ENCODE results near the gene LHX3.

Gene LHX3

GRCh38 chr9:136191099-136191959, 13.6 kb downstream of the LHX3 start:
- DNase-seq = no peak

DNA sequence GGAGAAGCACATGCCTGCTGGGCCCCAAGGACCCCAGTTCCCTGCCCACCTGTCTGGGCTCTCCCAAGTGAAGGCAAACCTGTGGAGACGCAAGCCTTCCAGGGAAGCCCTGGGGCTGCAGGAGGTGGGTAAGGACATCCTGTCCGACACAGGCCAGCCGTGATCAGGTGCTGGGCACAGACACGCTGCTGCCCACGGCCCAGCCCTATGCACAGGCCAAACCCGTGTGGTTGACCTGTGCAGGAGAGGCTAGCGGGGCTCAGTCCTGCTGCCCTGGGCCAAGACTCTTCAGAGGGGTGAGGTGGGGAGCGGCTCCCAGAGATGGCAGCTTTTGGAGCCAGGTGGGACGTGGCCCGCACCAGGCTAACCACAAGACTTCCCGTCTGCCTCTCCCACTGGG, 14.3 kb downstream of the LHX3 start:
- DNase-seq = no peak

GRCh38 chr9:136190237-136190601, 14.7 kb downstream of the LHX3 start:
- DNase-seq = no peak

- no peak for DNase-seq
These were observed 15.3 kb downstream of the LHX3 start for GRCh38 chr9:136189394-136190236.

DNA sequence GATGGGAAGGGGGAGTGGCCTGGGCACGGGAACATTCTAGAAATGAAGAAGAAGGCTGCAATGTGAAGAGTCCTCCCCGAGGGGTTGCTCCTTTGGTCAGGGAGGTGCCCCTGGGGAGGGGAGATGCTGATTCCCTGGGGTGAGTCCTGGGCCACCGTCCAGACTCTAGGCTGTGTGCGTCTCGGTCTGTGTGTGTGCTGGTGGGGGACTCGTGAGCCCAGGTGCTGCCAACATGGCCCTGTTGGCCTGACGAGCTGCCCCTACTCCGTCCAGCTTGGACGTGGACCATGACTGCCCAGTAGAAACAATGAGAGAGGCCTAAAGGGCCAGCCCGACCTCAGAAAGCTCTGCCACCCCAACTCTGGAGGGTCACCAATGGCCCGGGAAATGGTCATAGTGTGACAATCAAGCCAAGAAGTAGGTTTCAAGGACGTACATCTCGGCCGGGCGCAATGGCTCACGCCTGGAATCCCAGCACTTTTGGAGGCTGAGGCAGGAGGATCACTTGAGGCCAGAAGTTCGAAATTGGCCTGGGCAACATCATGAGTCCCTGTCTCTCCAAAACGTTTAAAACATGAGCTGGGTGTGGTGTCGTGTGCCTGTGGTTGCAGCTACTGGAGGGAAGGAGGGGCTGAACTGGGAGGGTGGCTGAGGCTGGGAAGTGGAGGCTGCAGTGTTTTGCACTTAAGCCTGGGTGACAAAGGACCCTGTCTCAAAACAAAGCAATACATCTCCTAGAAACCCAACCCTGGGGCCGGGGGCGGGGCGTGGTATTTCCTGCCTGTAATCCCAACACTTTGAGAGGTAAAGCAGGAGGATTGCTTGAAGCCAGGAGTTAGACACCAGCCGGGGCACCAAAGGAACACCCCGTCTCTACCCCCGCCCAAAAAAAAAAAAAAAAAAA, 17.0 kb downstream of the LHX3 start:
- DNase-seq = no peak

GRCh38 chr9:136187197-136187596, 17.7 kb downstream of the LHX3 start:
- no peak for DNase-seq

- no peak for DNase-seq
These were observed 18.5 kb downstream of the LHX3 start for GRCh38 chr9:136186386-136186785.

- no peak for DNase-seq
These were observed 19.1 kb downstream of the LHX3 start for GRCh38 chr9:136185596-136186366.

GRCh38 chr9:136185066-136185465, 19.9 kb downstream of the LHX3 start:
- no peak for DNase-seq

DNA sequence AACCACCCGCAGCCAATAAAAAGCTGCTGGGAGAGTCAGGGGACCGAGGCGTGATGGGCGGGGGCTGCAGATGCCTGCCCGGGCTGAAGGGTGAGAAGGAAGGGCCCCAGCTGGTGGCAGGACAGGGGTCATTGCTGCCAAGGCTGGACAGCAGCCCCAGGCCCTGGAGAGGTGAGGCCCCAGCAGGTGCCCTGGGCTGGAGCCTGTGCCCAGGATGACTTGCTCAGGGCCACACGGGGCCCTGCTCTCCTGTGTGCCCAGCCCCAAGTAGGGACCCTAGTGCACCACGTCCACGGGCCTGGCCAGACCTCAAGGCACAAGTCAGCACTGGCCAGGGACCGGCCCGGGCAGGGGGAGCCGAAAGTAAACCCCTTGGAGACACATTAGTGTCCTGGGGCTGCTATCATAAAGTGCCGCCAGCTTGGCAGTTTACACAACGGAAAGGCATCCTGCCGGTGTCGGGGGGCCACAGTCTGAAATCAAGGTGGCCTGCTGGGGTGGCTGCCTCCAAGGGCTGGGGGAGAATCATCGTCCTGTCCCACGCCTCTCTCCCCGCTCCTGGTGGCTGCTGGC, 22.0 kb downstream of the LHX3 start:
- DNase-seq = no peak

DNA sequence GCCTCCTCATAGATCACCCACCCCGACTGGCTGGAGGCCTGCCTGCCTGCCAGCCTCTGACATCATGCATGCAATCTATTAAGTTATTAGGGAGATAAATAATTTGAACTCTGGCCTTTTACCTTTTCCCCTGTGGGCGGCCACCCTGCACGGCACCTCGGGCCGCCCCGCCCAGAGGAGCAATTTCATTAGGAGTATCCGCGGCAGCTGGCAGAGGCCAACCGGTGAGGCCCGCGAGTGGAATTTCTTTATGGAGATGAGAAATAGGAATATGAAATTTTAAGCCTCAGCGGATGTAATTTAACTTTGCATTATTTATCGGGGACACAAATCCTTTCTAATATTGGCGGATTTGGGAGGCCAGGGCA, 22.5 kb downstream of the LHX3 start:
- no peak for DNase-seq

GRCh38 chr9:136181784-136182419, 23.0 kb downstream of the LHX3 start:
- DNase-seq = no peak

GRCh38 chr9:136180586-136180985, 24.3 kb downstream of the LHX3 start:
- DNase-seq = no peak

DNA sequence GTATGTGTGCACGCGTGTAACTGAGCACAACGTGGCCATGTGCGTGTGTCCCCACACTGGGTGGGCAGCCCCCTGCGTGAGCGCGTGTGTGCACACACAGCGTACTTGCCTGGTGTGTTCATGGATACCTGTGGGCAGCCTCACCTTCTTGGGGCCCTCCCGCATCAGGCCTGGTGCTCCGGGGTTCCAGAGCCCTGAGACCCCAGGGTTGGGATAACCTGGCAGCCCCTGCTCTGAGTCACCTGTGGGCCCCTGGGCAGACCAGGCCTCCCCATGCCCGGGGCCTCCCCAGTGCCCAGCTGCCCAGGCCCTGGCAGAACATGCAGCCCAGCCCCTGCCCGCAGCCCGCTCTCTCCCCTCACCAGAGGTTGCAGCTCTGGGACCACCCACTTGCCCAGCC, 25.2 kb downstream of the LHX3 start:
- no peak for DNase-seq

- DNase-seq = no peak
These were observed 25.8 kb downstream of the LHX3 start for GRCh38 chr9:136179101-136179616.

DNA sequence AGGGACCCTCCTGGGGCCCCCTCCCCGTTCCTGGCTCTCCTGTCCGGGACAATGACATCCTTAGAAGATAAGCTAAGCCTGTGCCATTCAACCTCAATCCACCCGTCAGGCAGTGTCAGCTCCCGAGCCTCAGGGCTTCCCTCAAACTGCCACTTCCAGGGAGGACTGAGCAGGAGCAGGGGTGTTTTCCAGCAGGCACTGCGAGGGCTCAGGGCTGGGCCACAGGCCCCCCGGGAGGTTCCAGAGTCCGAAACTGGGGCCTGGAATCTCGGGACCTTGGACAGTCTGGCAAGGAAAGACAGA, 26.2 kb downstream of the LHX3 start:
- DNase-seq = no peak

GRCh38 chr9:136178061-136178772, 26.7 kb downstream of the LHX3 start:
- no peak for DNase-seq

- DNase-seq = no peak
These were observed 27.7 kb downstream of the LHX3 start for GRCh38 chr9:136177224-136177623.

DNA sequence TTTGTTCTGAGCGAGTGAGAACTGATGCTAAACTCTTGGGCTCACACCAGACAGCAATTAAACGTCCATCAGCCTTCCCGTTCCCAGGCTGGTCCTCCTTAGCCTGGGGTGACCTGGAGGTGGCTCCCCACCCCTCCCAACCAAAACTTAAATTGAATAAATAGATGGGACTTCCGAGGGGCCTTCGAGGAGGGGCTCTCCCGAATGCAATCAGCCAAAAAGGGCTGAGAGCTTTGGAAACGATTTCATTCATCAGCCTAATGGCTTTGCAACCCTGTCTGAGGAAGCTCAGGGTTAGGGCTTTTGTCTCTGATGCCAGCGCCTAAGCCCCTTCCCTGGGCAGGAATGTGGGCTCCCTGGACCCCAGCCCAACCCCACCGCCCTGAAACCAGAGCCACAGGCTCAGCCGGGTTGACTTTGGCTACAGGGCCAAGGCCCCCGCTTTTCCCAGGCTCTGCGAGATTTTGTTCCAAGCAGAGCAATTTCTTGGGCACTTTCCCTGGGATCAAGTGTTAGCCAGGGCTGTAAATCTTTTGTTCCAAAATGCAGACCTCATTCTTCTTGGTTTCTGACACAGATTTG, 29.2 kb downstream of the LHX3 start:
- DNase-seq = no peak

Measured in activated CD4-positive, alpha-beta T cell treated with anti-CD3 and anti-CD28 coated beads, Interleukin-2, Interleukin-6, amounts not matched to agents 100 ng/mL and 50 ng/mL, durations not matched to agents 16 hours and 8 hours (primary cell).